SK-N-SH (cell line): ENCODE data around the gene TP53AIP1.

Experiments
- FOXM1 ChIP-seq: IDR thresholded peaks from 2 replicates; pipeline ENCODE4 v1.4.0; 2012; ENCODE audit warnings: low read depth, mild to moderate bottlenecking
- GABPA ChIP-seq: IDR thresholded peaks from 2 replicates; pipeline ENCODE4 v1.4.0; 2012; ENCODE audit warnings: low read depth, mild to moderate bottlenecking
- POLR2AphosphoS5 ChIP-seq: IDR thresholded peaks from 2 replicates; pipeline ENCODE4 v1.6.1; 2012; ENCODE audit warnings: low read depth, low read length
- SIN3A ChIP-seq: IDR thresholded peaks from 2 replicates; pipeline ENCODE4 v1.6.1; 2012; ENCODE audit warnings: low read depth, mild to moderate bottlenecking, low read length, moderate library complexity, borderline replicate concordance
- TAF1 ChIP-seq: IDR thresholded peaks from 2 replicates; pipeline ENCODE4 v1.6.1; 2012; ENCODE audit warnings: low read depth, mild to moderate bottlenecking, low read length, moderate library complexity, borderline replicate concordance
- TF ChIP-seq, protein P1 (sequence below): fragments of 200-600 bp; sonication (generic); IDR thresholded peaks from 2 replicates; pipeline ENCODE4 v1.6.1; 2017; ENCODE audit warnings: antibody characterized with exemption, mild to moderate bottlenecking, moderate library complexity
- TF ChIP-seq, protein P2 (sequence below): IDR thresholded peaks from 2 replicates; pipeline ENCODE4 v1.4.0; 2012; ENCODE audit warnings: low read depth, borderline replicate concordance
- TF ChIP-seq, protein P3 (sequence below): IDR thresholded peaks from 2 replicates; pipeline ENCODE4 v1.4.0; 2012; ENCODE audit warnings: low read depth

DNA sequence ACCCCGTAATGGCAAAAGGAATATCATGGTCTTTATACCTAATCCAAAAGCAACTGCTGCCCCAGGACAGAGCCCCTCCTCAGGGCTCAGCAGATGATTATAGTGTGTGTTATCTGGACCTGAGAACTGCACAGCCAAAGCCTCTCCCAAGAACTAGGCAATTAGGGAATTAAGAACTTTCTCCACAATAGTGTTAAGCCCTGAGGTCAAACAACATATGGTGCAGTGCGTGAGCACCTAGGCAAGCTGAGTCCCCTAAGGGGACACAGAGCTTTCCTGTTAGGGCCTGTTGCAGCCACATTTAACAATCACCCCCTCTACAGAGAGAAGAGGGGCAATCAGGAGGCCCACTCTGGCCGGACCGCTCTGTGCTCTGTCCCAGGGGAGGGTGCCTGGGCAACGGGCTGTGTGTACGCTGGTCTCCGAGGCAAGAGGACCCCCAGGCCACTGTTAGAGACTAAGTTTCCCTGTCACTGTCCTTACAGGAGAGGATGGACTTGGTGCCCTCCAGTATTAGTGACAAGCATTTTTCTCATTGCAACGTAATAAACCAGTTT lies 52.9 kb downstream of the TP53AIP1 start:
- TF ChIP-seq SIN3A (no peak), POLR2AphosphoS5 (no peak), FOXM1 (no peak), TAF1 (no peak), GABPA (no peak)
- TF ChIP-seq, protein P1, sequence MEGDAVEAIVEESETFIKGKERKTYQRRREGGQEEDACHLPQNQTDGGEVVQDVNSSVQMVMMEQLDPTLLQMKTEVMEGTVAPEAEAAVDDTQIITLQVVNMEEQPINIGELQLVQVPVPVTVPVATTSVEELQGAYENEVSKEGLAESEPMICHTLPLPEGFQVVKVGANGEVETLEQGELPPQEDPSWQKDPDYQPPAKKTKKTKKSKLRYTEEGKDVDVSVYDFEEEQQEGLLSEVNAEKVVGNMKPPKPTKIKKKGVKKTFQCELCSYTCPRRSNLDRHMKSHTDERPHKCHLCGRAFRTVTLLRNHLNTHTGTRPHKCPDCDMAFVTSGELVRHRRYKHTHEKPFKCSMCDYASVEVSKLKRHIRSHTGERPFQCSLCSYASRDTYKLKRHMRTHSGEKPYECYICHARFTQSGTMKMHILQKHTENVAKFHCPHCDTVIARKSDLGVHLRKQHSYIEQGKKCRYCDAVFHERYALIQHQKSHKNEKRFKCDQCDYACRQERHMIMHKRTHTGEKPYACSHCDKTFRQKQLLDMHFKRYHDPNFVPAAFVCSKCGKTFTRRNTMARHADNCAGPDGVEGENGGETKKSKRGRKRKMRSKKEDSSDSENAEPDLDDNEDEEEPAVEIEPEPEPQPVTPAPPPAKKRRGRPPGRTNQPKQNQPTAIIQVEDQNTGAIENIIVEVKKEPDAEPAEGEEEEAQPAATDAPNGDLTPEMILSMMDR, result no peak
- TF ChIP-seq, protein P2, sequence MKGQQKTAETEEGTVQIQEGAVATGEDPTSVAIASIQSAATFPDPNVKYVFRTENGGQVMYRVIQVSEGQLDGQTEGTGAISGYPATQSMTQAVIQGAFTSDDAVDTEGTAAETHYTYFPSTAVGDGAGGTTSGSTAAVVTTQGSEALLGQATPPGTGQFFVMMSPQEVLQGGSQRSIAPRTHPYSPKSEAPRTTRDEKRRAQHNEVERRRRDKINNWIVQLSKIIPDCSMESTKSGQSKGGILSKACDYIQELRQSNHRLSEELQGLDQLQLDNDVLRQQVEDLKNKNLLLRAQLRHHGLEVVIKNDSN, result no peak
- TF ChIP-seq, protein P3, sequence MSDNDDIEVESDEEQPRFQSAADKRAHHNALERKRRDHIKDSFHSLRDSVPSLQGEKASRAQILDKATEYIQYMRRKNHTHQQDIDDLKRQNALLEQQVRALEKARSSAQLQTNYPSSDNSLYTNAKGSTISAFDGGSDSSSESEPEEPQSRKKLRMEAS, result no peak
